Liver (tissue), 9 donors: ENCODE measurements around the gene DMXL2. TPM values are rescaled to one million over a fixed set of nuclear protein-coding genes. Genes with fewer than 3 reads are reported as not detected.

Source experiments
- DNase-seq: peaks from one replicate; pipeline ENCODE4 v3.0.0-alpha.2; 2017; ENCODE audit warnings: low spot score
- H3K27ac ChIP-seq, 2 donors: one replicate each; pipeline ENCODE4 v1.7.0; 2013; ENCODE audit warnings: inconsistent platforms in 2 of 2, low read length in 2 of 2, control low read depth in 1 of 2, low read depth in 1 of 2, mild to moderate bottlenecking in 1 of 2
- H3K27me3 ChIP-seq, 4 donors: one replicate each; pipeline versions ENCODE4 v1.6.1 to v1.7.0; 2013; ENCODE audit warnings: low read length in 3 of 4, inconsistent platforms in 1 of 4, mild to moderate bottlenecking in 1 of 4, moderate library complexity in 1 of 4; ENCODE audit not compliant: control insufficient read depth in 4 of 4, insufficient read depth in 4 of 4
- H3K36me3 ChIP-seq, 4 donors: one replicate each; pipeline versions ENCODE4 v1.6.1 to v1.7.0; 2013; ENCODE audit warnings: low read length in 3 of 4, mild to moderate bottlenecking in 3 of 4, low read depth in 1 of 4, moderate library complexity in 1 of 4; ENCODE audit not compliant: control insufficient read depth in 4 of 4, insufficient read depth in 3 of 4
- H3K4me1 ChIP-seq, 4 donors: one replicate each; pipeline versions ENCODE4 v1.6.1 to v1.7.0; 2013; ENCODE audit warnings: low read length in 3 of 4, mild to moderate bottlenecking in 3 of 4, moderate library complexity in 1 of 4; ENCODE audit not compliant: control insufficient read depth in 4 of 4, insufficient read depth in 4 of 4
- H3K4me3 ChIP-seq, 3 donors: one replicate each; pipeline versions ENCODE4 v1.6.1 to v1.7.0; 2013; ENCODE audit warnings: low read length in 3 of 3, control low read depth in 1 of 3, low read depth in 1 of 3, mild to moderate bottlenecking in 1 of 3
- H3K9ac ChIP-seq, 2 donors: one replicate each; pipeline ENCODE4 v1.7.0; 2013; ENCODE audit warnings: low read length in 2 of 2, mild to moderate bottlenecking in 2 of 2, moderate library complexity in 2 of 2, control low read depth in 1 of 2, low read depth in 1 of 2
- H3K9me3 ChIP-seq, 4 donors: one replicate each; pipeline versions ENCODE4 v1.6.1 to v1.7.0; 2013; ENCODE audit warnings: low read length in 3 of 4; ENCODE audit not compliant: control insufficient read depth in 4 of 4
- FOXA1 ChIP-seq: IDR thresholded peaks from 2 replicates; pipeline ENCODE4 v1.6.1; 2016; ENCODE audit warnings: antibody characterized with exemption
- FOXA2 ChIP-seq: IDR thresholded peaks from 2 replicates; pipeline ENCODE4 v1.6.1; 2016; ENCODE audit warnings: antibody characterized with exemption
- GABPA ChIP-seq, 2 donors: IDR thresholded peaks in 1 of 2; conservative IDR thresholded peaks in 1 of 2; 2 replicates each; pipeline ENCODE4 v1.6.1; 2016; ENCODE audit warnings: antibody characterized with exemption in 2 of 2, mild to moderate bottlenecking in 1 of 2, moderate library complexity in 1 of 2
- HNF4A ChIP-seq, 2 donors: conservative IDR thresholded peaks; 2 replicates each; pipeline ENCODE4 v1.6.1; 2016; ENCODE audit warnings: antibody characterized with exemption in 2 of 2, mild to moderate bottlenecking in 2 of 2
- HNF4G ChIP-seq: IDR thresholded peaks from 2 replicates; pipeline ENCODE4 v1.6.1; 2016; ENCODE audit warnings: antibody characterized with exemption
- JUND ChIP-seq, 2 donors: IDR thresholded peaks; 2 replicates each; pipeline ENCODE4 v1.6.1; 2016; ENCODE audit warnings: antibody characterized with exemption in 2 of 2
- NR2F2 ChIP-seq: IDR thresholded peaks from 2 replicates; pipeline ENCODE4 v1.6.1; 2016; ENCODE audit warnings: antibody characterized with exemption
- RAD21 ChIP-seq, 2 donors: IDR thresholded peaks; 2 replicates each; pipeline ENCODE4 v1.6.1; 2016; ENCODE audit warnings: antibody characterized with exemption in 2 of 2, mild to moderate bottlenecking in 2 of 2
- RXRA ChIP-seq, 2 donors: IDR thresholded peaks; 2 replicates each; pipeline ENCODE4 v1.6.1; 2017 to 2018; ENCODE audit warnings: antibody characterized with exemption in 2 of 2, mild to moderate bottlenecking in 1 of 2
- SP1 ChIP-seq: IDR thresholded peaks from 2 replicates; pipeline ENCODE4 v1.6.1; 2018; ENCODE audit warnings: antibody characterized with exemption, mild to moderate bottlenecking
- TAF1 ChIP-seq: conservative IDR thresholded peaks from 2 replicates; pipeline ENCODE4 v1.6.1; 2016; ENCODE audit warnings: antibody characterized with exemption, mild to moderate bottlenecking
- WGBS: extraction: QIAGEN DNeasy Blood & Tissue Kit; methylation state at CpG from one replicate; pipeline ENCODE4 v1.1.7; 2013; 5-methylcytosine and 5-hydroxymethylcytosine counted together
- polyA plus RNA-seq, 2 donors: library from polyadenylated mRNA; stranded (reverse) in 1 of 2; unstranded in 1 of 2; fragments of 200-250 nt in 1 of 2; fragments of >200 nt in 1 of 2; fragmentation: Nextera tagmentation in 1 of 2; extraction: Ambion mirVana in 1 of 2; gene quantifications; one replicate each; pipeline versions ENCODE4 v1.2.1 to v1.2.3, GENCODE V29; 2013 to 2015
- total RNA-seq, 2 donors: library from RNA; depleted of rRNA; stranded (reverse); fragments of >200 nt; gene quantifications; one replicate each; pipeline ENCODE4 v1.2.3, GENCODE V29; 2014
- TF ChIP-seq, protein P1 (sequence below): fragments of 150-350 bp; IDR thresholded peaks from 2 replicates; pipeline ENCODE4 v1.5.1; 2017; ENCODE audit warnings: improper control_type of control experiment, low read depth, low read length; ENCODE audit not compliant: missing input control
- TF ChIP-seq, protein P2 (sequence below): IDR thresholded peaks from 2 replicates; pipeline ENCODE4 v1.6.1; 2016; ENCODE audit warnings: antibody characterized with exemption, mild to moderate bottlenecking
- TF ChIP-seq, protein P3 (sequence below): IDR thresholded peaks from 2 replicates; pipeline ENCODE4 v1.6.1; 2016; ENCODE audit warnings: antibody characterized with exemption
- TF ChIP-seq, protein P4 (sequence below): IDR thresholded peaks from 2 replicates; pipeline ENCODE4 v1.6.1; 2016; ENCODE audit warnings: antibody characterized with exemption
- donor health status: healthy.
- donor health status: healthy.
- donor health status: healthy.
- donor health status: healthy.
- donor health status: healthy.

Gene DMXL2
- total and polyA plus RNA-seq, 4 donors = 3.4 to 58.5 (median 17.6) TPM

DNA sequence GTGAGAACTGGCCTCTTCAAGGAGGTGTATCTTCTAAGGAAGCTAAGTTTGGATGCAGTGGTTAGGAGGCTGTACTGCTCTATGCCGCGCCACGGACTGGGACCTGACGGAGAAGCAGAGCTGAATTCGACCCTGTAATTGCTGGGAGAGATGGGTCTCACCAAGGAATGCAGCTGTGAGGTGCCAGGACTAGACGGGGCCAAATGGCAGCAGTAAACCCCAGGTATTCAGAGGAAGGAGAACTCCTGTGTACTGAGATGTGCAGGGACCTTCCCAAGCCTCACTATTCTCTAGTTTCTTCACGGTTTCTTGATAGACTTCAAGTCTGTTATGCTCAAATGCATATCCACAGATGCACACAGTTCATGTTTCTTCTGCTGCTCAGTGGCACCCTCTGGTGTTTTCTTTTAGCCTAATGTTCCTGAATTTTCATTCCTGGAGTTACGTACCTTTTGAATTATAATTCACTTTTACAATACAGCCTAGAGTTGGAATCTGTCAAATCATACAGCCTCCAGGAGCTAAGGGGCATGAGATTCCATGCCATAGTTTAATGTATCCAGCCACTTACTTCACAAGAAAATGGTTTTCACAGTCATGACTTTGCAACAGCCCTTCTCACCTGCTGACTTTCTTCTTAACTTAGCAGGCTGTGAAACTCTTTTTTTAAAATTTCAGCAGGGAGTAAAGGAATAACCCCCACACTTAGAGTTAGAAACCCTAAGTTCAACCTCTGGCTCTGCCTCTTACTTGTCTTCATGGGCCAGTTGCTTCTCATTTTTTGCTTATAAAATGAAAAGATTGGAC is 219.3 kb downstream of the DMXL2 start:
- Histone ChIP-seq H3K9me3 (no peaks in the 10 kb centered on the region), H3K4me1 (peaks cover 0 to 5% (median 1%) of the 10 kb centered on the region in 4 donors), H3K4me3 (no peak overlapping the region), H3K27ac (no peak overlapping the region), H3K9ac (no peak overlapping the region), H3K36me3 (no peaks in the 10 kb centered on the region), H3K27me3 (no peaks in the 10 kb centered on the region)
- TF ChIP-seq RAD21 (IDR thresholded peaks at IDR 0.05) = peak; percentile 73 to 76
- TF ChIP-seq, protein P1, sequence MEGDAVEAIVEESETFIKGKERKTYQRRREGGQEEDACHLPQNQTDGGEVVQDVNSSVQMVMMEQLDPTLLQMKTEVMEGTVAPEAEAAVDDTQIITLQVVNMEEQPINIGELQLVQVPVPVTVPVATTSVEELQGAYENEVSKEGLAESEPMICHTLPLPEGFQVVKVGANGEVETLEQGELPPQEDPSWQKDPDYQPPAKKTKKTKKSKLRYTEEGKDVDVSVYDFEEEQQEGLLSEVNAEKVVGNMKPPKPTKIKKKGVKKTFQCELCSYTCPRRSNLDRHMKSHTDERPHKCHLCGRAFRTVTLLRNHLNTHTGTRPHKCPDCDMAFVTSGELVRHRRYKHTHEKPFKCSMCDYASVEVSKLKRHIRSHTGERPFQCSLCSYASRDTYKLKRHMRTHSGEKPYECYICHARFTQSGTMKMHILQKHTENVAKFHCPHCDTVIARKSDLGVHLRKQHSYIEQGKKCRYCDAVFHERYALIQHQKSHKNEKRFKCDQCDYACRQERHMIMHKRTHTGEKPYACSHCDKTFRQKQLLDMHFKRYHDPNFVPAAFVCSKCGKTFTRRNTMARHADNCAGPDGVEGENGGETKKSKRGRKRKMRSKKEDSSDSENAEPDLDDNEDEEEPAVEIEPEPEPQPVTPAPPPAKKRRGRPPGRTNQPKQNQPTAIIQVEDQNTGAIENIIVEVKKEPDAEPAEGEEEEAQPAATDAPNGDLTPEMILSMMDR = peak; percentile 49
- TF ChIP-seq FOXA2 = no peak
- WGBS = 58% methylated on average over 8 of the region's 8 CpGs
- no peak for DNase-seq

DNA sequence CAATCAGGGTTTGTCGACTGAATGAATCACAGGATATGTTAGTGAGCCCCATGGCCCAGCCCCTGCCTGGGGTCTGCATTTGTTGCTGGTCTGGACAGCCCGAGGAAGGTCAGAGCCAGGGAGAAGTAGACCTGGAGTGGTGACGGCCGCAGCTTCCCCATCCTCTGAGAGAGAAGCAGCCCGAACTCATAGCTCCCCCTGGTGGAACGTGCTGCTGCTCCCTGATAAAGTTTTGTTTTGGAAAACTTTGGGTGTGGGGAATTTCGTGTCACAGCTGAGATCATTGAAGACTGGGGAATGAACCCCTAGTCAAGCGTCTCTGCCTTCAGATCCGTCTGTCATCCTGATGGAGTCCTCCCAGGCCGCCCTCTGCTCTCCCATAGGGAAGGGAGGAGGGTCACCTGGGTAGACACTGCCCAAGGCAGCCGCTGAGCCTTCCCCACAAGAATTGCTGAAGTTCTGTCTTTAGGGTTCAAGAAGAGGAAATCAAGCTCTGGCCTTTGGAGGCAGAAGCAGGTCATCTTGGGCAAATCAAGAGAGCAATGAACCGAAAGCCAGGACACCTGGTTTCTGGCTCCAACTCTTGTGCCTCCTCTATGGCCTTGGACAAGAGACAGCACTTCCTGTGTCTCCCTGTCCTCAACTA is 220.6 kb downstream of the DMXL2 start:
- H3K4me3 ChIP-seq = no peak overlapping the region
- no peaks in the 10 kb centered on the region for H3K27me3 ChIP-seq
- H3K9me3 ChIP-seq = no peaks in the 10 kb centered on the region
- H3K27ac ChIP-seq = no peak overlapping the region
- no peak overlapping the region for H3K9ac ChIP-seq
- TF ChIP-seq TAF1 (no peak), RAD21 (IDR thresholded peaks at IDR 0.05) (peak; percentile 61 to 77)
- TF ChIP-seq, protein P1 = peak; percentile 54
- H3K4me1 ChIP-seq = peaks cover 0 to 5% (median 1%) of the 10 kb centered on the region in 4 donors
- 40% methylated on average over 12 of the region's 12 CpGs for WGBS
- peak; percentile 58 for DNase-seq
- no peaks in the 10 kb centered on the region for H3K36me3 ChIP-seq

DNA sequence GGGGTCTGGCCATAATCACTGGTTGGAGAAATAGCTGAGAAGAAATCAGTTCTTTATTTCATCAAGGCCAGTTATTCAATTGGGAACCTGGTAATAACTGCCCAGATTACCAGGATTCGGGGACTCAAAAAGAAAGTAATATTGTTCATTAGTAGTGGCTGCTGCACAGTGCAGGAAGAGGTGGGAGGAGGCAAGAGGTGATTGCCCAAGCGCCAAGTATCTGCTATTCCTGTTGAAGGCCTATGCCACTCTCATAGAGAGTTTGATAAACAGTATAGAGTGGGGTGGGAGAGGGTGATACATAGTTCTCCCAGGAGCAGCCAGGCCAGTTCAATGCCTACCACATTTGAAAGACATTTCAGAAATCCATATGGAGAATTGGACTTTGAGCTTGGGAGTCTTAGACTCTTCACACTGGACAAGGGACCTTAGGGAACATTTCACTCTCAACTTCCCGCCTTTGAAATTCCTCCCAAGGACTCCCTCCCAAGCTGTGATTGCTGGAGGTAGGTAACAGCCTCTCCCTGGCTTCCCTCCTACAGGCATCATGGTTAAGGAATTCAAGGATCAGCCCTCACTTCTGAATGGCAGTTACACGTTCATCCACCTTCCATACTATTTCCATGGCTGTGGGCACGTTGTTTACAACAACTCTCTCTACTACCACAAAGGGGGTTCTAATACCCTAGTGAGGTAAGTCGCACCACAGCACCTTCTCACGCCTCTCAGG is 221.4 kb downstream of the DMXL2 start:
- 89% methylated on average over 7 of the region's 7 CpGs for WGBS
- Histone ChIP-seq H3K27me3 (no peaks in the 10 kb centered on the region), H3K9ac (no peak overlapping the region), H3K4me1 (peaks cover 0 to 5% (median 1%) of the 10 kb centered on the region in 4 donors), H3K9me3 (no peaks in the 10 kb centered on the region), H3K27ac (no peak overlapping the region), H3K4me3 (no peak overlapping the region), H3K36me3 (no peaks in the 10 kb centered on the region)
- DNase-seq = no peak
- TF ChIP-seq, protein P2, sequence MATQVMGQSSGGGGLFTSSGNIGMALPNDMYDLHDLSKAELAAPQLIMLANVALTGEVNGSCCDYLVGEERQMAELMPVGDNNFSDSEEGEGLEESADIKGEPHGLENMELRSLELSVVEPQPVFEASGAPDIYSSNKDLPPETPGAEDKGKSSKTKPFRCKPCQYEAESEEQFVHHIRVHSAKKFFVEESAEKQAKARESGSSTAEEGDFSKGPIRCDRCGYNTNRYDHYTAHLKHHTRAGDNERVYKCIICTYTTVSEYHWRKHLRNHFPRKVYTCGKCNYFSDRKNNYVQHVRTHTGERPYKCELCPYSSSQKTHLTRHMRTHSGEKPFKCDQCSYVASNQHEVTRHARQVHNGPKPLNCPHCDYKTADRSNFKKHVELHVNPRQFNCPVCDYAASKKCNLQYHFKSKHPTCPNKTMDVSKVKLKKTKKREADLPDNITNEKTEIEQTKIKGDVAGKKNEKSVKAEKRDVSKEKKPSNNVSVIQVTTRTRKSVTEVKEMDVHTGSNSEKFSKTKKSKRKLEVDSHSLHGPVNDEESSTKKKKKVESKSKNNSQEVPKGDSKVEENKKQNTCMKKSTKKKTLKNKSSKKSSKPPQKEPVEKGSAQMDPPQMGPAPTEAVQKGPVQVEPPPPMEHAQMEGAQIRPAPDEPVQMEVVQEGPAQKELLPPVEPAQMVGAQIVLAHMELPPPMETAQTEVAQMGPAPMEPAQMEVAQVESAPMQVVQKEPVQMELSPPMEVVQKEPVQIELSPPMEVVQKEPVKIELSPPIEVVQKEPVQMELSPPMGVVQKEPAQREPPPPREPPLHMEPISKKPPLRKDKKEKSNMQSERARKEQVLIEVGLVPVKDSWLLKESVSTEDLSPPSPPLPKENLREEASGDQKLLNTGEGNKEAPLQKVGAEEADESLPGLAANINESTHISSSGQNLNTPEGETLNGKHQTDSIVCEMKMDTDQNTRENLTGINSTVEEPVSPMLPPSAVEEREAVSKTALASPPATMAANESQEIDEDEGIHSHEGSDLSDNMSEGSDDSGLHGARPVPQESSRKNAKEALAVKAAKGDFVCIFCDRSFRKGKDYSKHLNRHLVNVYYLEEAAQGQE = no peak
- TF ChIP-seq, protein P3, sequence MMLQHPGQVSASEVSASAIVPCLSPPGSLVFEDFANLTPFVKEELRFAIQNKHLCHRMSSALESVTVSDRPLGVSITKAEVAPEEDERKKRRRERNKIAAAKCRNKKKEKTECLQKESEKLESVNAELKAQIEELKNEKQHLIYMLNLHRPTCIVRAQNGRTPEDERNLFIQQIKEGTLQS = no peak
- TF ChIP-seq HNF4A (conservative IDR thresholded peaks at IDR 0.05) (no peak), RXRA (IDR thresholded peaks at IDR 0.05) (no peak), GABPA (IDR thresholded peaks at IDR 0.05 in 1 of 2, conservative IDR thresholded peaks at IDR 0.05 in 1 of 2) (no peak), SP1 (no peak), NR2F2 (no peak), FOXA1 (no peak), HNF4G (no peak), TAF1 (no peak), FOXA2 (no peak), JUND (IDR thresholded peaks at IDR 0.05) (no peak)
- TF ChIP-seq, protein P4, sequence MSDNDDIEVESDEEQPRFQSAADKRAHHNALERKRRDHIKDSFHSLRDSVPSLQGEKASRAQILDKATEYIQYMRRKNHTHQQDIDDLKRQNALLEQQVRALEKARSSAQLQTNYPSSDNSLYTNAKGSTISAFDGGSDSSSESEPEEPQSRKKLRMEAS = no peak
